H1 (cell line): ENCODE results near the gene TRIM9. TPM values are rescaled to one million over a fixed set of nuclear protein-coding genes. Genes with fewer than 3 reads are reported as not detected.

ENCODE experiments used
- CTCF ChIA-PET: fragments of 300-600 bp; sonication (Branson Sonifier 250); formaldehyde crosslinking; loops from one replicate; lab custom pipeline; 2021; ENCODE audit not compliant: partially characterized antibody; lab: Charles Lee
- POLR2A ChIA-PET: fragments of 300-600 bp; sonication (Branson Sonifier 250); formaldehyde crosslinking; loops from one replicate; lab custom pipeline; 2021; ENCODE audit warnings: inconsistent platforms; ENCODE audit not compliant: partially characterized antibody; lab: Charles Lee
- DNase-seq, 2 experiments: peaks; one replicate each; pipeline versions ENCODE4 v3.0.0 to v3.0.0-alpha.2; 2010 to 2022; ENCODE audit warnings: low spot score in 2 of 2, low read depth in 1 of 2, mixed read lengths in 1 of 2
- FAIRE-seq: peaks from 2 replicates; lab custom pipeline; 2011; peaks lifted over from hg19 to GRCh38; lab: Jason Lieb, UNC
- H2AFZ ChIP-seq: 2 replicates; pipeline ENCODE4 v1.8.1; 2012; ENCODE audit warnings: low read length, inconsistent platforms
- H2AK5ac ChIP-seq: 2 replicates; pipeline ENCODE4 v1.6.1; 2013; ENCODE audit warnings: low read depth, low read length
- H2BK120ac ChIP-seq: replicated peaks from 2 replicates; pipeline ENCODE3; 2013; ENCODE audit warnings: low read depth, low read length, inconsistent platforms
- H2BK12ac ChIP-seq: 2 replicates; pipeline ENCODE4 v1.6.1; 2013; ENCODE audit warnings: low read depth, low read length
- H2BK15ac ChIP-seq: 2 replicates; pipeline ENCODE4 v1.6.1; 2013; ENCODE audit warnings: low read length
- H2BK20ac ChIP-seq: 2 replicates; pipeline ENCODE4 v1.6.1; 2013; ENCODE audit warnings: low read length
- H2BK5ac ChIP-seq: 2 replicates; pipeline ENCODE4 v1.6.1; 2013; ENCODE audit warnings: low read depth, low read length
- H3K14ac ChIP-seq: 2 replicates; pipeline ENCODE4 v1.6.1; 2013; ENCODE audit warnings: inconsistent platforms; ENCODE audit not compliant: insufficient read length
- H3K18ac ChIP-seq: 2 replicates; pipeline ENCODE4 v1.6.1; 2013; ENCODE audit warnings: low read length; ENCODE audit errors: extremely low read depth
- H3K23ac ChIP-seq: 2 replicates; pipeline ENCODE4 v1.6.1; 2013; ENCODE audit warnings: inconsistent platforms; ENCODE audit not compliant: insufficient read length
- H3K23me2 ChIP-seq: 2 replicates; pipeline ENCODE4 v1.6.1; 2013; ENCODE audit warnings: low read depth, low read length
- H3K27ac ChIP-seq: 2 replicates; pipeline ENCODE4 v1.6.1; 2011; ENCODE audit warnings: low read depth, low read length, inconsistent platforms
- H3K27me3 ChIP-seq, 4 experiments: replicated peaks in 1 of 4; 1 replicate in 1 of 4; 2 replicates in 3 of 4; pipeline versions ENCODE4 v1.6.1 to v1.8.1; 2011 to 2013; ENCODE audit warnings: low read length in 3 of 4, mild to moderate bottlenecking in 3 of 4, inconsistent platforms in 2 of 4, mixed read lengths in 2 of 4, moderate library complexity in 1 of 4; ENCODE audit not compliant: control insufficient read depth in 3 of 4, insufficient read depth in 3 of 4; ENCODE audit errors: extremely low read depth in 1 of 4
- H3K36me3 ChIP-seq, 4 experiments: 2 replicates each; pipeline versions ENCODE4 v1.6.1 to v1.8.1; 2011 to 2013; ENCODE audit warnings: mild to moderate bottlenecking in 4 of 4, low read length in 3 of 4, moderate library complexity in 2 of 4, control low read depth in 1 of 4, inconsistent platforms in 1 of 4; ENCODE audit not compliant: insufficient read depth in 4 of 4, control insufficient read depth in 2 of 4
- H3K4ac ChIP-seq: replicated peaks from 2 replicates; pipeline ENCODE3; 2013; ENCODE audit warnings: low read length, low read depth, mixed read lengths, inconsistent platforms; ENCODE audit not compliant: insufficient read length
- H3K4me1 ChIP-seq, 4 experiments: replicated peaks in 1 of 4; 1 replicate in 1 of 4; 2 replicates in 3 of 4; pipeline versions ENCODE4 v1.6.1 to v1.8.1; 2011 to 2013; ENCODE audit warnings: low read length in 3 of 4, inconsistent platforms in 2 of 4, mixed read lengths in 1 of 4; ENCODE audit not compliant: insufficient read depth in 4 of 4, control insufficient read depth in 3 of 4
- H3K4me2 ChIP-seq, 2 experiments: 2 replicates each; pipeline versions ENCODE4 v1.6.1 to v1.8.1; 2011 to 2013; ENCODE audit warnings: low read depth in 2 of 2, low read length in 2 of 2, control low read depth in 1 of 2, inconsistent platforms in 1 of 2, mild to moderate bottlenecking in 1 of 2; ENCODE audit not compliant: insufficient read depth in 1 of 2
- H3K4me3 ChIP-seq, 4 experiments: fragments of 200-600, 300-600 bp in 1 of 4; sonication (generic), shearing (Covaris generic), sonication (Bioruptor Twin) in 1 of 4; 2 replicates each; pipeline versions ENCODE4 v1.5.1 to v1.8.1; 2011 to 2016; ENCODE audit warnings: low read length in 4 of 4, low read depth in 3 of 4, control low read depth in 2 of 4, inconsistent platforms in 2 of 4, mild to moderate bottlenecking in 2 of 4, mixed read lengths in 1 of 4, moderate library complexity in 1 of 4; ENCODE audit not compliant: insufficient read depth in 2 of 4; ENCODE audit errors: extremely low read depth in 1 of 4
- H3K56ac ChIP-seq: replicated peaks from 2 replicates; pipeline ENCODE3; 2013; ENCODE audit warnings: low read depth, mild to moderate bottlenecking, mixed read lengths, low read length, inconsistent platforms; ENCODE audit not compliant: insufficient read length
- H3K79me1 ChIP-seq: 2 replicates; pipeline ENCODE4 v1.6.1; 2013; ENCODE audit warnings: low read depth, low read length, control low read depth
- H3K79me2 ChIP-seq, 2 experiments: 2 replicates each; pipeline versions ENCODE4 v1.6.1 to v1.8.1; 2012 to 2013; ENCODE audit warnings: low read length in 2 of 2, mild to moderate bottlenecking in 2 of 2, inconsistent platforms in 1 of 2; ENCODE audit not compliant: insufficient read depth in 2 of 2, control insufficient read depth in 1 of 2
- H3K9ac ChIP-seq, 4 experiments: replicated peaks in 1 of 4; 1 replicate in 1 of 4; 2 replicates in 3 of 4; pipeline versions ENCODE4 v1.6.1 to v1.8.1; 2011 to 2013; ENCODE audit warnings: low read depth in 3 of 4, low read length in 3 of 4, control low read depth in 2 of 4, mild to moderate bottlenecking in 2 of 4, moderate library complexity in 2 of 4, inconsistent platforms in 1 of 4; ENCODE audit errors: extremely low read depth in 1 of 4
- H3K9me3 ChIP-seq, 2 experiments: 2 replicates each; pipeline versions ENCODE4 v1.6.1 to v1.8.1; 2012 to 2013; ENCODE audit warnings: mild to moderate bottlenecking in 2 of 2, moderate library complexity in 2 of 2, control low read depth in 1 of 2, inconsistent platforms in 1 of 2, low read depth in 1 of 2, low read length in 1 of 2, mixed read lengths in 1 of 2; ENCODE audit not compliant: insufficient read depth in 2 of 2
- H4K20me1 ChIP-seq, 2 experiments: replicated peaks in 1 of 2; 2 replicates each; pipeline versions ENCODE3 to v1.8.1; 2011 to 2013; ENCODE audit warnings: inconsistent platforms in 2 of 2, low read length in 2 of 2, mild to moderate bottlenecking in 1 of 2; ENCODE audit not compliant: insufficient read depth in 2 of 2, control insufficient read depth in 1 of 2
- H4K5ac ChIP-seq: 2 replicates; pipeline ENCODE4 v1.6.1; 2013; ENCODE audit warnings: low read length, low read depth, mixed read lengths, inconsistent platforms; ENCODE audit not compliant: insufficient read length
- H4K8ac ChIP-seq: 2 replicates; pipeline ENCODE4 v1.8.0; 2013; ENCODE audit warnings: mild to moderate bottlenecking, moderate library complexity, low read length, inconsistent platforms; ENCODE audit not compliant: insufficient read depth; ENCODE audit errors: extremely low read depth
- H4K91ac ChIP-seq: replicated peaks from 2 replicates; pipeline ENCODE3; 2013; ENCODE audit warnings: low read length, mixed read lengths, inconsistent platforms; ENCODE audit not compliant: insufficient read length
- RAD21 ChIP-seq, 2 experiments: IDR thresholded peaks in 1 of 2; conservative IDR thresholded peaks in 1 of 2; 2 replicates each; pipeline ENCODE4 v1.6.1; 2011; ENCODE audit warnings: low read depth in 2 of 2, low read length in 2 of 2, improper control_type of control experiment in 1 of 2, inconsistent platforms in 1 of 2, mild to moderate bottlenecking in 1 of 2, moderate library complexity in 1 of 2
- WGBS, 2 experiments: shearing (Covaris generic) in 1 of 2; methylation state at CpG; one replicate each; pipeline versions ENCODE4 v1.1.6 to v1.1.7; 2013 to 2015; ENCODE audit warnings: low lambda C conversion rate in 2 of 2, mixed read lengths in 2 of 2, inconsistent platforms in 1 of 2, low coverage in 1 of 2, missing lambda C conversion rate in 1 of 2; ENCODE audit not compliant: insufficient replicate concordance in 2 of 2, insufficient coverage in 1 of 2, insufficient read length in 1 of 2; ENCODE audit errors: extremely low coverage in 1 of 2, missing lambda C conversion rate in 1 of 2; 5-methylcytosine and 5-hydroxymethylcytosine counted together
- polyA plus RNA-seq, 7 experiments: library from polyadenylated mRNA; depleted of rRNA in 3 of 7; stranded (reverse) in 5 of 7; unstranded in 2 of 7; fragments of >200 nt in 5 of 7; fragments of 200-250 nt in 2 of 7; gene quantifications; 1 replicate in 5 of 7; 2 replicates in 1 of 7; 4 replicates in 1 of 7; pipeline versions ENCODE4 v1.2.1 to v1.2.3, GENCODE V29; 2011 to 2013; ENCODE audit warnings: missing spikeins in 2 of 7, mixed read lengths in 2 of 7
- total RNA-seq: library from RNA; stranded (reverse); fragmentation: NEBNext Ultra II Directional; extraction: Animal tissue kit (Norgen Biotek cat#: 25700); gene quantifications from 2 replicates; pipeline ENCODE4 v1.2.1, GENCODE V29; 2021

TRIM9 gene
- total and polyA plus RNA-seq, 2 of the 8 experiments (the other 6 are each of a cell fraction or from before 2014, with no cell fraction given) = 2.7 to 5.4 TPM

- 55% methylated on average over 5 of the region's 5 CpGs; no CpG with 5 or more reads in 1 of the 2 experiments for WGBS, 2 experiments
- Histone ChIP-seq H4K8ac (no peak overlapping the region), H3K27ac (no peak overlapping the region), H2BK15ac (no peak overlapping the region), H3K4me2 (no peak overlapping the region), H2BK12ac (no peak overlapping the region), H3K27me3 (no peaks in the 10 kb centered on the region), H4K5ac (no peak overlapping the region), H3K23me2 (no peaks in the 10 kb centered on the region; the same call in 1 of the 2 replicates), H3K18ac (no peak overlapping the region), H2BK120ac (no peak overlapping the region), H3K56ac (no peak overlapping the region), H3K79me1 (no peaks in the 10 kb centered on the region), H2AFZ (no peak overlapping the region), H3K4me3 (no peak overlapping the region), H2BK20ac (no peak overlapping the region), H3K4ac (no peak overlapping the region), H3K9me3 (no peaks in the 10 kb centered on the region), H3K79me2 (no peaks in the 10 kb centered on the region), H3K36me3 (no peaks in the 10 kb centered on the region), H4K91ac (no peak overlapping the region), H3K9ac (no peak overlapping the region), H4K20me1 (no peaks in the 10 kb centered on the region), H2BK5ac (no peak overlapping the region), H2AK5ac (no peak overlapping the region), H3K14ac (no peak overlapping the region), H3K4me1 (peaks cover 0 to 8% (median 5%) of the 10 kb centered on the region in 4 experiments; a peak in 4 of 7 replicates), H3K23ac (no peak overlapping the region)
- POLR2A ChIA-PET = interaction anchor here (0.7 kb wide), 1 partner anchor 14 kb away, joined by 3 read pairs; no protein-coding TSS in a partner anchor
- DNase-seq = no peak
- CTCF ChIA-PET = interaction anchor here (1.6 kb wide), 1 partner anchor 181 kb away, joined by 4 read pairs; no protein-coding TSS in a partner anchor
- FAIRE-seq = peak; percentile 32
- TF ChIP-seq RAD21 (IDR thresholded peaks at IDR 0.05 in 1 of 2, conservative IDR thresholded peaks at IDR 0.05 in 1 of 2; ENCODE audit: low read depth in 2 of 2, low read length in 2 of 2) = no peak
Observed at GRCh38 chr14:51041883-51042282, 53.0 kb downstream of the TRIM9 start.
